Panc1 (cell line): ENCODE data around the gene MAP3K12.

Experiments used
- POLR2AphosphoS5 ChIP-seq: IDR thresholded peaks from 2 replicates; pipeline ENCODE4 v1.6.1; 2012; ENCODE audit warnings: mild to moderate bottlenecking, low read depth, low read length, moderate library complexity
- SIN3A ChIP-seq: IDR thresholded peaks from 2 replicates; pipeline ENCODE4 v1.6.1; 2012; ENCODE audit warnings: low read depth, mild to moderate bottlenecking, low read length, moderate library complexity, borderline replicate concordance; ENCODE audit not compliant: insufficient read depth
- TCF7L2 ChIP-seq: IDR thresholded peaks from 2 replicates; pipeline ENCODE4 v1.6.1; 2011; ENCODE audit warnings: mild to moderate bottlenecking, low read depth, low read length, inconsistent platforms
- TF ChIP-seq, protein P1 (sequence below): fragments of 450-650 bp; IDR thresholded peaks from 2 replicates; pipeline ENCODE4 v1.5.1; 2017; ENCODE audit warnings: mild to moderate bottlenecking
- TF ChIP-seq, protein P2 (sequence below), 2 experiments: IDR thresholded peaks; 2 replicates each; pipeline ENCODE4 v1.6.1; 2011 to 2012; ENCODE audit warnings: low read depth in 2 of 2, control low read depth in 1 of 2, low read length in 1 of 2, mild to moderate bottlenecking in 1 of 2, moderate library complexity in 1 of 2; ENCODE audit not compliant: insufficient read depth in 1 of 2

DNA sequence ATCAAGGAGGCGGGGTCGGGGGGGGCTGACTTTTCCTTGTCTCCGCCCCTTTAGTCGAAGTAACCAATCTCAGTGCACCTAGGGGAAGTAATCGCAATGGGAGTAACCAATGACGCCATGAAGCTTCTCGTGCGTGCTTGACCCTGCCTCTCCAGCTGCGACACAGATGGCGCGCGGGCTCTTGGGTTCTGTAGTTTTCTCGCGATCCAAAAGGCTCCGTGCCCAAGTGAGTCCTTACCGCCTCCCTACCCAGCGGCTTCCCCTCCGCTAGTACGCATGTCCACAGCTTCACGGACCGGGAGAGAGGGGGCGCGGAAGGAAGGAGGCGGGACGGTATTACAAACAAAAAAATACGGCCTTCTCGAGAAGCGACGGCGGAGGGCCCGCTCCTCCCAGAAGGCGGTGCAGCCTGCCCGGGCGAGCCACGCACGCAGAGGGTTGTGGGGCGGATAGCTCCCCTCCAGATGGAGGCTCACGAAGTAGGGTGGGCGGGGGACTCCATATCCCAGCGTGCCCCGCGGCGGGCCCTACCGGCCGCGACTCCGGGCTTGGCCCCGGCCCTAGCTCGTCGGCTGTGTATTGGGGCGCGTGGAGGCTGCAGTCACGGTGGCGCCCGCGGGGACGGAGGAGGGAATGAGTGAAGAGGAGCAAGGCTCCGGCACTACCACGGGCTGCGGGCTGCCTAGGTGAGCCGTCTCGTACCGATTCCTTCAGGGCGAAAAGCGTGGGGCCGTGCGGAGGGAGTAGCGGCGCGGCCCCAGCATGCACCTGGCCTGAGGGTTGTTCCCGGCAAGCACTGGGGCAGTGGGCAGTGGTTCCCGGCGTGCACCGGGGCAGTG lies 1.7 kb upstream of the MAP3K12 start, which contains the start of gene TARBP2:
- TF ChIP-seq, protein P1, sequence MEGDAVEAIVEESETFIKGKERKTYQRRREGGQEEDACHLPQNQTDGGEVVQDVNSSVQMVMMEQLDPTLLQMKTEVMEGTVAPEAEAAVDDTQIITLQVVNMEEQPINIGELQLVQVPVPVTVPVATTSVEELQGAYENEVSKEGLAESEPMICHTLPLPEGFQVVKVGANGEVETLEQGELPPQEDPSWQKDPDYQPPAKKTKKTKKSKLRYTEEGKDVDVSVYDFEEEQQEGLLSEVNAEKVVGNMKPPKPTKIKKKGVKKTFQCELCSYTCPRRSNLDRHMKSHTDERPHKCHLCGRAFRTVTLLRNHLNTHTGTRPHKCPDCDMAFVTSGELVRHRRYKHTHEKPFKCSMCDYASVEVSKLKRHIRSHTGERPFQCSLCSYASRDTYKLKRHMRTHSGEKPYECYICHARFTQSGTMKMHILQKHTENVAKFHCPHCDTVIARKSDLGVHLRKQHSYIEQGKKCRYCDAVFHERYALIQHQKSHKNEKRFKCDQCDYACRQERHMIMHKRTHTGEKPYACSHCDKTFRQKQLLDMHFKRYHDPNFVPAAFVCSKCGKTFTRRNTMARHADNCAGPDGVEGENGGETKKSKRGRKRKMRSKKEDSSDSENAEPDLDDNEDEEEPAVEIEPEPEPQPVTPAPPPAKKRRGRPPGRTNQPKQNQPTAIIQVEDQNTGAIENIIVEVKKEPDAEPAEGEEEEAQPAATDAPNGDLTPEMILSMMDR: no peak
- TF ChIP-seq, protein P2, sequence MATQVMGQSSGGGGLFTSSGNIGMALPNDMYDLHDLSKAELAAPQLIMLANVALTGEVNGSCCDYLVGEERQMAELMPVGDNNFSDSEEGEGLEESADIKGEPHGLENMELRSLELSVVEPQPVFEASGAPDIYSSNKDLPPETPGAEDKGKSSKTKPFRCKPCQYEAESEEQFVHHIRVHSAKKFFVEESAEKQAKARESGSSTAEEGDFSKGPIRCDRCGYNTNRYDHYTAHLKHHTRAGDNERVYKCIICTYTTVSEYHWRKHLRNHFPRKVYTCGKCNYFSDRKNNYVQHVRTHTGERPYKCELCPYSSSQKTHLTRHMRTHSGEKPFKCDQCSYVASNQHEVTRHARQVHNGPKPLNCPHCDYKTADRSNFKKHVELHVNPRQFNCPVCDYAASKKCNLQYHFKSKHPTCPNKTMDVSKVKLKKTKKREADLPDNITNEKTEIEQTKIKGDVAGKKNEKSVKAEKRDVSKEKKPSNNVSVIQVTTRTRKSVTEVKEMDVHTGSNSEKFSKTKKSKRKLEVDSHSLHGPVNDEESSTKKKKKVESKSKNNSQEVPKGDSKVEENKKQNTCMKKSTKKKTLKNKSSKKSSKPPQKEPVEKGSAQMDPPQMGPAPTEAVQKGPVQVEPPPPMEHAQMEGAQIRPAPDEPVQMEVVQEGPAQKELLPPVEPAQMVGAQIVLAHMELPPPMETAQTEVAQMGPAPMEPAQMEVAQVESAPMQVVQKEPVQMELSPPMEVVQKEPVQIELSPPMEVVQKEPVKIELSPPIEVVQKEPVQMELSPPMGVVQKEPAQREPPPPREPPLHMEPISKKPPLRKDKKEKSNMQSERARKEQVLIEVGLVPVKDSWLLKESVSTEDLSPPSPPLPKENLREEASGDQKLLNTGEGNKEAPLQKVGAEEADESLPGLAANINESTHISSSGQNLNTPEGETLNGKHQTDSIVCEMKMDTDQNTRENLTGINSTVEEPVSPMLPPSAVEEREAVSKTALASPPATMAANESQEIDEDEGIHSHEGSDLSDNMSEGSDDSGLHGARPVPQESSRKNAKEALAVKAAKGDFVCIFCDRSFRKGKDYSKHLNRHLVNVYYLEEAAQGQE (IDR thresholded peaks at IDR 0.05; ENCODE audit: insufficient read depth in 1 of 2, low read depth in 2 of 2, low read length in 1 of 2): no peak
- TF ChIP-seq POLR2AphosphoS5: peak; percentile 86
- 0 out of 2 replicates have a peak, but pooled peaks have one; percentile 13 for TF ChIP-seq SIN3A
- TF ChIP-seq TCF7L2: no peak
